Activated T-cell treated with anti-CD3 and anti-CD28 coated beads for 48 hours (primary cell): ENCODE results near the gene ALG11.
A peak's percentile ranks its signal among the peaks of the same experiment; 100 is the strongest.
"Not testable (repeated sequence)": the region's sequence is repeated elsewhere in the genome, so short reads cannot be mapped to it uniquely, and the experiment has no call there.

Source experiments
- DNase-seq: peaks from one replicate; pipeline ENCODE4 v3.0.0-alpha.2; 2020; ENCODE audit warnings: low read depth

The ALG11 gene, protein sequence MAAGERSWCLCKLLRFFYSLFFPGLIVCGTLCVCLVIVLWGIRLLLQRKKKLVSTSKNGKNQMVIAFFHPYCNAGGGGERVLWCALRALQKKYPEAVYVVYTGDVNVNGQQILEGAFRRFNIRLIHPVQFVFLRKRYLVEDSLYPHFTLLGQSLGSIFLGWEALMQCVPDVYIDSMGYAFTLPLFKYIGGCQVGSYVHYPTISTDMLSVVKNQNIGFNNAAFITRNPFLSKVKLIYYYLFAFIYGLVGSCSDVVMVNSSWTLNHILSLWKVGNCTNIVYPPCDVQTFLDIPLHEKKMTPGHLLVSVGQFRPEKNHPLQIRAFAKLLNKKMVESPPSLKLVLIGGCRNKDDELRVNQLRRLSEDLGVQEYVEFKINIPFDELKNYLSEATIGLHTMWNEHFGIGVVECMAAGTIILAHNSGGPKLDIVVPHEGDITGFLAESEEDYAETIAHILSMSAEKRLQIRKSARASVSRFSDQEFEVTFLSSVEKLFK

GRCh38 chr13:52011632-52012511 is at the start of gene ALG11:
TSS of gene ALG11 (plus strand) at chr13:52012398. CDS start at chr13:52012419, 21 bp downstream.
- DNase-seq, result peak; percentile 99

DNA sequence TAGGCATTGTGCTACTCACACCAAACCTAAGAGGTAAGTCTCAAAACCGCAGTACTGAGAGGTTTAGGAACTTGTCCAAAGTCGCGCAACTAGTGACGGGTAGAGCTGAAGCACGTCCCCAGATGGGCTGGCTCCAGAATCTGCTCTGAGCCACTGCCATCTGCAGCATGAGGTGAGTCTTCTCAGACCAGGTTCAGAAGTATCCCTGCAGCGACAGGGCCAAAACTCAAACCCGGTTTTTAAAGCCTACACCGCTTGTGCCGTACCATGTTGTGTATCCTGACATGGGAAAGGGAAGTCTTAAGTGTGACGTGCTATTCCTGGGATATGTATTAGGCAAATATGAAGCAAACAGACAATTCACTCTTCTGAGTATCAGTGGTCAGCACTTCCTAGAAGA is 46.0 kb upstream of the ALG11 start:
- DNase-seq, result no peak

DNA sequence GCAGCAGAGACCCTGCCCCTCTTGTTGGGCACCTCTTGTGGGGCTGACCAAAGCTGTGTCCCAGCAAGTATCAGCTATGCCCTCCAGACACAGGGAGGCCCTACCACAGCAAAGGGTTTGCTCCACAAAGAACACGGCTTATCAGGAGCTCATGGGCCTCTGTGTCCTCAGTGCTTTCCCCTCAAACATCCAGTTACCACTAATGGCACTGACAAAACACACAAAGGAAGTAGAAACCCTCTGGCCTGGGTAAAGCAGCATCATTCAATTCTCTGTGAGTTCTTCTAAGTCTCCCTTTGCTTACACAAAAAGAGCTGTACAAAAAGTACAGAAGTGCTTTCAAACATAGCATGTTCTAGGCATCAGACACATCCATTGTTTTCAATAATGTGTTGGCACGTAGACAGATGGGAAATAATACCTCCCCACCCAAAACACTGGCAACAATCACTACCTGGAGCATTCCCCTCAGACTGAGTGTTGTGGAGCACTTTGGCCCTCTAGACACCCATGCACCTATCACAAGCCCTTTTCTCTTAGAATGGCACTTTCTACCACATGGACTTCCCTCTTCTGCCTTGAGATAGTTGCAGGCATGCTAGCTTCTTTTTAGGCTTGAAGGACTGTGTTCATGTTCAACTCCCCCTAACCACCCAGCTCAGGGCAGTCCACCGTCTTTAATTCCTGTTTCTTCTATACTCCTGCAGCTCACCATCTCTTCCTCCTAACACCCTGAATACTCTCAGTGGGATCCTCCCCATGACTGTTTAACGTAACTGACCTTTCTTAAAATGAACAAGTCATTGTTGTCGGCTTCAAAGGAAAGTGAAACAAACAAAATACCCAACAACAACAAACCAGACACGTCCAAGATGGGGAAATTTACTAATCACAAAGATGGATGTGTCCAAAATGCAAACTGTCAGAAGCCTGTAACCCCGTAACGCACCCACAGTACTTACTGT is 44.4 kb upstream of the ALG11 start:
- no peak for DNase-seq

GRCh38 chr13:51970349-51970748 is 41.8 kb upstream of the ALG11 start:
- no peak for DNase-seq

- DNase-seq, result no peak
Observed at GRCh38 chr13:51971520-51972426, 40.4 kb upstream of the ALG11 start.

DNA sequence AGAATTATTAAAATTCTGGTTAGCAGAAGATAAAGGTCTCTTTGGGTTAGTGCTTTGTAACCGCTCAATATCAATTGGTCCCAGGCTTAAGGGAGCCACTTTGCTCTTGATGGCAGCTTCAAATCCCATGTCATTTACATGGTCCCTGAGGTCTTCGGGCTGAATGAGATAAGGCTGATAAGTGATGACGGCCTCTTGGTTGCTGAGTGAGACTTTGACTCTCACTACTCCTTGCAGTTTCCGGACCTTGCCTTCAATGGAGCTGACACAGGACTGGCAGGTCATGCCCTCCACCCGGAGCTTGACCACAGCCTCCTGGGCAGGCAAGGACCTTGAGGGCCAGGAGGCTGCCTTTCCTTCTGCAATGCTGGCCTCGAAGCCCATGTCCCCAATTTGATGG is 37.7 kb upstream of the ALG11 start:
- DNase-seq, result no peak

GRCh38 chr13:51976423-51976822 is 35.8 kb upstream of the ALG11 start:
- DNase-seq, result no peak

DNA sequence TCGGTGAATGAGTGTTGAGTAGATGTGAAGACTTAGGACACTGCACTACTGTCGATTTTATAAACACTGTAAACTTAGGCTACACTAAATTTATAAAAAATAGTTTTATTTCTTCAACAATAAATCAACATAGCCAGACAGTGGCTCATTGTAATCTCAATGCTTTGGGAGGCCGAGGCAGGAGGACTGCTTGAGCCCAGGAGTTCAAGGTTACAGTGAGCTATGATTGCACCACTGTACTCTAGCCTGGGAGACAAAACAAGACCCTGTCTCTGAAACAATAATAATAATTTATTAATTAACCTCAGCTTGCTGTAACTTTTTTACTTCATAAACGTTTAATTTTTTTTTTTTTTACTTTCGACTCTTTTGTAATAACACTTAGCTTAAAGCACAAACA is 35.3 kb upstream of the ALG11 start:
- DNase-seq, result no peak

DNA sequence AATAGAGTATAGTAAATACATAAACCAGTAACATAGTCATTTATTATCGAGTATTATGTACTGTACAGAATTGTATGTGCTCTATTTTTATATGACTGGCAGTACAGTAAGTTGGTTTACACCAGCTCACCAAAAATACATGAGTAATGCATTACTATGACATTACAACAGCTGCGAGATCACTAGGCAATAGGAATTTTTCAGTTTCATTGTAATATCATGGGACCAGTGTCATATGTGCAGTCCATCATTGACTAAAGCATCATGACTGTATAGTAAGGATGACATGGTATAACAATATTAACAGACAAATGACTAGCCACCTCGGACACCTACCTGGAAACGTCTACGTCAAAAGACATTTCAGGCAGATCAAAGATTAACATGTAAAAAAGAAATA is 34.6 kb upstream of the ALG11 start:
- no peak for DNase-seq

DNA sequence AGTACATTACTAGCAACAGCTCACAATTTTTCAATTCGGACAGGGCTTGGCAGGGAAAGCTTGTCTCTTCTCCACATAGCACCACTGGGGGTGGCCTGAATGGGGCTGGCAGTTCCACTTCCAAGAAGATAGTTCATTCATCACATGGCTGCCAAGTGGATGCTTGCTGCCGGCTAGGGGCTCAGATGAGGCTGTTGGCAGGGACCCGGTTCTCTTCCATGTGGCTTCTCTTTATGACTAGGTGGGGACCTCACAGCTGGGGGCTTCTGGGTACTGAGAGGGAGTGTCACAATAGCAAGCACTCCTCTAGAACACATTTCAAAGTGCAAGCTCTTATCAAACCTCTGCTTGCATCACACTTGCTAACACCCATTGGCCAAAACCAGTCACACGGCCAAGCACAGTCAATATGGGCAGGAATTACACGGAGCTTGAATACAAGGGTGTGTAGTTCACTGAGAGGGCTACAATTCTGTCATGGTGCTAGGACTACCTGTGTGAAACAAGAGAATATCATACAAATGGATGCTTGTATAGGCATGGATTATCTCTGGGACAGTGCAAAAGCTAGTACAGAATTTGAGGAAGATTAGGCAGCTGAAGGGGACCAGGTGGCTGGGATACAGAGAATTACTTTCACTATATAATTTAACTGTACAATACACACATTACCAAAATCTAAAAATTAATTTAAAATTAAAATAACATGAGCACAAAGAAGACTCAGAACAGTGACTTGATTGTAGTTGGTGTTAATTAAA is 33.2 kb upstream of the ALG11 start:
- no peak for DNase-seq

DNA sequence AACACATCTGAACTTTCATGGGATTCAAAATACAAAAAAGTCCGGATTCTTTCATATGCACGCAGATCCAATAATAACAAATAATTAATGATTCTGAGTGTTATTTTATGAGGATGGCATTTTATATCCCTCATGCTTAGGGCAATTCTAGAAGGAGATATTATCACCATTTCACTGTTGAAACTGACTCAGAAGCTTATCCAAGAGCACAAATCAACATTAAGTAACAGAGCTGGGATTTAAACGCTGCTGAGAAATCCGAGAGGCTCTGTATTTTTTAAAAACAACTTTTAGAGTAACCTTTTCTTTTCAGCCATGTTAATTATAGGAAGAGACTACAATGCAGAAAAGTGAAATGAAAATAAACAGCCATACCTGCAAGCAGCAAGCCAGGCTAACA is 31.3 kb upstream of the ALG11 start:
- DNase-seq, result no peak

DNA sequence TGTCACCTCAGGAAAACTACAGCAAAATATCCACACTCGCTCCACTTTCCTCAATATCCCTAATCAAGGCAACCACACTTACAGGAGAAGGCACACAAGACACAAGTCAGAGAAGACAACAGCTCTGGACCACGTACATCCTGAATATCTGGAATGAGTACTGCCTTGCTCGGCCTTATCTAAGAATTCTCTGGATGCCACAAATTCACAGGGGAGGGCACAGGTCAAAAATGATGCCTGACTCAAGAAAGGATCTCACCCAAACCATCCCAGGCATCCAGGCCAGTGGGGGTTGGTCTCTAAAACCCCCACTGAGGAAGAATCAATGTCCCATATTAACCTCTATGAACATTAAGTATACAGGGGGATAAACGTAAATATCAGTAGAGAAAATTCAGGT is 30.8 kb upstream of the ALG11 start:
- DNase-seq, result no peak

DNA sequence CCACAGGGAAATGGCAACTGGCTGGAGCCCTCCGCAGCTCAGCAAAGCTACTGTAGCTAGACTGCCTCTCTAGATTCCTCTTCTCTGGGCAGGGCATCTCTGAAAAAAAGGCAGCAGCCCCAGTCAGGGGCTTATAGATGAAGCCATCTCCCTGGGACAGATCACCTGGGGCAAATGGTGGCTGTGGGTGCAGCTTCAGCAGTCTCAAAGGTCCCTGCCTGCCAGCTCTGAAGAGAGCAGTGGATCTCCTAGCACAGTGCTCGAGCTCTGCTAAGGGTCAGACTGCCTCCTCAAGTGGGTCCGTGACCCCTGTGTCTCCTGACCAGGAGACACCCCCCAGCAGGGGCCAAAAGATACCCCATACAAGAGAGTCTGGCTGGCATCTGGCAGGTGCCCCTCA is 28.9 kb upstream of the ALG11 start:
- DNase-seq, result not testable (repeated sequence)

DNA sequence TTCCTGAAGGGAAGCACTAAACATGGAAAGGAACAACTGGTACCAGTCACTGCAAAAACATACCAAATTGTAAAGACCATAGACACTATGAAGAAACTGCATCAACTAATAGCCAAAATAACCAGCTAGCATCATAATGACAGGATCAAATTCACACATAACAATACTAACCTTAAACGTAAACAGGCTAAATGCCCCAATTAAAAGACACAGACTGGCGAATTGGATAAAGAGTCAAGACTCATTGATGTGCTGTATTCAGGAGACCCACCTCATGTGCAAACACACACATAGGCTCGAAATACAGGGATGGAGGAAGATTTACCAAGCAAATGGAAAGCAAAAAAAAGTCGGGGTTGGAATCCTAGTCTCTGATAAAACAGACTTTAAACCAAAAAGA is 27.3 kb upstream of the ALG11 start:
- DNase-seq, result not testable (repeated sequence)

- DNase-seq, result no peak
Observed at GRCh38 chr13:51988988-51989618, 23.1 kb upstream of the ALG11 start.

GRCh38 chr13:51993713-51994112 is 18.5 kb upstream of the ALG11 start:
- DNase-seq, result no peak

GRCh38 chr13:51995677-51996551 is 16.3 kb upstream of the ALG11 start:
- no peak for DNase-seq

DNA sequence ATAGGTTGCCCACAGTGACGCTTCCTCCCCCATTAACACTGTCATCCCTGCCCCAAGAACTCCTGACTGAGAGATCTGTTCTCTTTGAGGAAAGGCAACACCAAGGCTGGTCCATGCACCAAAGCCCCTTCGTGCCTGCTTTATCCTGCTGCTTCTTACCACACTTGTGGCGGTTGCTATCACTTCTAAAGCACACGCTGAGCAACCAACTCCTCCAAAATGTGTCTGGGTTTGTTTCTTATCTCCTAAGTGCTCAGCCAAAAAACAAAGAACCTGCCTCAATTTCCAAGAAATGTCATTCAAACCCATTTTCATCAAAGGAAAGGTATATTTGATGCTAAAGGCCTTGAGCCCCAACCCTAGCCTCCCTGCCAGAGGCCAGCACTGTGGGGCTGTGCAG is 15.6 kb upstream of the ALG11 start:
- no peak for DNase-seq

DNA sequence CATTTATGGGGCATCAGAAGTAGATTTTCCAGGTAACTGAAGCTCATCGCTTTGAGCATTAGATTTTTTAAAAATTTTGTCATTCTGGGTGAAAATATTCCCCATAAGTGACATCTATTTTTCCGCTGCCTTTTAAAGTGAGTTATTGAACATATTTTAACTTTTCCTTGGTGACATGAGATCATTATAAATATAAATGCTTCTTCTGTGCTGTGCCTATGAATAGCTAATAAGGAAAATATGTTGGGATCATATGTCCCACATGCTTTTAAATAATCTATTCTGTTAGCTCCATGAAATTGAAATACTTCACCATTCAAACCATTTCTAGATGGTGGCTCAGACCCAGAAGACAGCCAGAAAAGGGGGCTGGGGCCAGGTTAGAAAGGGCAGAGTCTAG is 15.0 kb upstream of the ALG11 start:
- DNase-seq, result no peak
